Measurements from ENCODE around the gene ELMO1. TPM values are rescaled to one million over a fixed set of nuclear protein-coding genes. Genes with fewer than 3 reads are reported as not detected.

The ELMO1 gene
- 59.9 TPM for total RNA-seq

DNA sequence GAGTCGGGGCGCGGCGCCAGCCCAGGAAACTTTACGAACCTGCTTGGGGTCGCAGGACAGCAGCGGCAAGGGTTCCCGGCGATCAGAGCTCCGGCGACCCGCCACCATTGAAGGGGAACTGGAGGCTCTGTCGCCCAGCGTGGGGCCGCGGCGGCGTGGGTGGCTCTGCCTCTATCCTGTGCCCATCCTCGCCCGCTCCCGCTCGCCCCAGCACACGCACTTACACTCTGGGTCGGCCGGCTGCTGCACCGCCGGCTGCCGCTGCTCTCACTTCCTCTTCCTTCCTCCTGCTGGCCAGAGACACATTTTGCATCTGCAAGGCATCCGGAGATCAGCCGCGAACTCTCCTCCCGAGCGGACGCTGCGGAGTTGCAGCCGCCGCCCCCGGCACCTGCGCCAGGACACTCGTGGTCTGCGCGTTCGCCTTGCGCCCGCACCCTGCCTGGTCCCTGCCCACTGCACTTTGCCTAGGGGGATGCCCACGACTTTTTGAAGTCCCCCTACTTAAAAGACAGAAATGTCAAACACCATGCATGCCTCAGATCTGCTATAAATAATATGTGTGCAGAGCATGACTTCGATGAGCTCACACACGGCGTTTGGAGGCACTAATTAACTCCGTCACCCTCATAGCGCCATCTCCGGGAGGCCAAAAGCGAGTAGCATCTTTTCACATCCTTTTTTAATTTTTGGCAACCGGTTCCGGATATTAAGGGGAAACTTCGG, at the start of gene ELMO1:
Gene ELMO1, minus strand, starts transcription at position 229 of the 726 bp plus-strand sequence. CDS start 106,174 bp downstream, outside the sequence.
- DNase-seq: peak; percentile 89

GRCh38 chr7:37497576-37497975, 48.9 kb upstream of the ELMO1 start:
- DNase-seq: no peak

GRCh38 chr7:37495574-37496184, 47.0 kb upstream of the ELMO1 start:
- DNase-seq: peak; percentile 63

DNA sequence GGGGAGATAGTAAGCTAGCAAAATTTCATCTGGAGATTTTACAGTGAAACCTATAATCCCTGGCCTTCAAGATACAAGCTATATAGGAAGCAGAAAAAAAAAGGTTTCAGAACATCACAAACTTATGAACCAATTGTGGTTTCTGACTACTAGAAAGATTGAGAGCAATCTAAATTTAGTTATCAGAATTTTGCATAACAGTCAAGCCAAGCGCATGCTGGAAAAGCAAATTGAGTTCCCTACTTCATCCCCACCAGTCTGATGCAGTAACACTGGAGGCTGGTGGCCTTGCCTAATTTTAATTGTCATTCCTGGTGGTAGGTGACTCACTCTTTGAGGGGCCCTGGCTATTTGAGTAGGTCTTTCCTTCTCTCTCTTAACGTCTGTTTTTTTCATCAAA, 46.3 kb upstream of the ELMO1 start:
- DNase-seq: no peak

GRCh38 chr7:37493810-37494209, 45.1 kb upstream of the ELMO1 start:
- DNase-seq: no peak

GRCh38 chr7:37493123-37493522, 44.5 kb upstream of the ELMO1 start:
- DNase-seq: no peak

DNA sequence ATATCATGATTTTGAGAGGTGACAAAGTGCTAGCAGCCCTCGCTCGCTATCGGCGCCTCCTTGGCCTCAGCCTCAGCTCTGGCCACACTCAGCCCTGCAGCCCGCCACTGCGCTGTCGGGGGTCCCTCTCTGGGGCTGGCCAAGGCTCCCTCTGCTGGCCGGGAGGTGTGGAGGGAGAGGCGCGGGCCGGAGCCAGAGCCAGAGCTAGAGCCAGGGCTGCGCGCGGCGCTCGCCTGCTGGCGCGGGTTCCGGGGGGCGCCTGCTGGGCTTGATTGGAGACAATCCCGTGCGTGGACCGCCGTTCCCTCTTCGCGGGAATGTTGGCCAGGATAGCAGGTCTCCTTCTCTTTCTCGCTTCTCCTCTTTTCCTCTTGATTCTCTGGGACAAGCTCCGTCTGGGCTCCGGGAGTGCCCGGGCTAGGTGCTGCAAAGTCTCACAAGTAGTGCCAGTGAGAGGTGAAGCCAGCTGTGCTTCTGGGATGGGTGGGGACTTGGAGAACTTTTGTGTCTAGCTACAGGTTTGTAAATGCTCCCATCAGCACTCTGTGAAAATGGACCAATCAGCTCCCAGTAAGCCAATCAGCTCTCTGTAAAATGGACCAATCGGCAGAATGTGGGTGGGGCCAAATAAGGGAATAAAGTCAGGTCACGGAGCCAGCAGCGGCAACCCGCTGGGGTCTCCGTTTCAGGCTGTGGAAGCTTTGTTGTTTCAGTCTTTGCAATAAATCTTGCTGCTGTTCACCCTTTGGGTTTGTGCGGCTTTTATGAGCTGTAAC, 43.4 kb upstream of the ELMO1 start:
- no peak for DNase-seq

GRCh38 chr7:37489703-37490102, 41.0 kb upstream of the ELMO1 start:
- DNase-seq: no peak

GRCh38 chr7:37488163-37488764, 39.6 kb upstream of the ELMO1 start:
- no peak for DNase-seq

DNA sequence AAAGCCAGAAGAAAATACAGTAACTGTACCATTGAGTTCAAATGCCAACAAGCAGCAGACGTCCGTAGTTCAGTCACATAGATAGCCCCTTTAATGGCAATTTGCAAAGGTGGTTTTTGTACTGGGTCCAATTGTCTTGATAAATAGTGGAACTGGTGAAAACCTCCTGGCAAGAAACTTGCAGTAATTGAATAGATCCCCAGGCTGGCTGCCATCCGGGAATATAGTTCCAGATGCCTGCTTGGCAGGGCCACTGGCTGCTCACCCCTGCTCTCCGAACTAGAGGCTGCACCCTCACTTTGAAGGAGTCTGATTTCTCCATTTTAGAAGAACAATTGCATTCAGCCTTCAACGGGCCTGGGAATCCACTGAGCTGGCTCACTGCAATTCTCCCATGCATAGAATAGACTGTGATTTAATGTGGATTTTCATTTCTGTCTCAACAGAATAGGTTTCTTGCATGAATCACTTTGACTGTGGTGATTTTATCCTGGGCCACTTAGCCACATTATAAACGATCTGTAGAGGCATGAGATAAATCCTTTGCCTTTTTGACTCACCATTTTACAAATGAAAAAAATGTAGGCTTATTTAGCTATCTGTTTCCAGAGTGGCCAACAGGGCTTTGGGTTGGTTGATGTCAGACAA, 35.9 kb upstream of the ELMO1 start:
- DNase-seq: no peak

DNA sequence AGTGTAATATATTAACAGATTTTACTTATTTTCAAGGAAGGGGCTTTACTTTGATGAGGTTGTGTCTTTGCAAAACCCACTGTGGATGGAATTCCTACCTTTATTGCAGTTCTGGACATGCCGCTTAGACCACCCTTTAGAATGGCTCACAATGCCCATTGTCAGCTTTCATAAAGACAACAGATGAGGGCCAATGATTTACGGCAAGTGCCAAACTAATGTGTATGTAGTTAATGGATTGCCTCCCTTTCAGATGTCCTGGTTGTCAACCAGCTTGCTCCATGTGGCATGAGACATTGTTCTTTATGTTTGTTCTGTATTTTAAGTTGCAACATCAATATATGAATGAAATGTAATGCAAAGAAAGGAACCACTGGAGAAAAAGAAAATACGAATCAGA, 35.0 kb upstream of the ELMO1 start:
- no peak for DNase-seq

- DNase-seq: no peak
Observed at GRCh38 chr7:37482953-37483352, 34.3 kb upstream of the ELMO1 start.

GRCh38 chr7:37482505-37482904, 33.8 kb upstream of the ELMO1 start:
- no peak for DNase-seq

- DNase-seq: no peak
Observed at GRCh38 chr7:37481722-37482288, 33.1 kb upstream of the ELMO1 start.

GRCh38 chr7:37481154-37481553, 32.5 kb upstream of the ELMO1 start:
- DNase-seq: no peak

DNA sequence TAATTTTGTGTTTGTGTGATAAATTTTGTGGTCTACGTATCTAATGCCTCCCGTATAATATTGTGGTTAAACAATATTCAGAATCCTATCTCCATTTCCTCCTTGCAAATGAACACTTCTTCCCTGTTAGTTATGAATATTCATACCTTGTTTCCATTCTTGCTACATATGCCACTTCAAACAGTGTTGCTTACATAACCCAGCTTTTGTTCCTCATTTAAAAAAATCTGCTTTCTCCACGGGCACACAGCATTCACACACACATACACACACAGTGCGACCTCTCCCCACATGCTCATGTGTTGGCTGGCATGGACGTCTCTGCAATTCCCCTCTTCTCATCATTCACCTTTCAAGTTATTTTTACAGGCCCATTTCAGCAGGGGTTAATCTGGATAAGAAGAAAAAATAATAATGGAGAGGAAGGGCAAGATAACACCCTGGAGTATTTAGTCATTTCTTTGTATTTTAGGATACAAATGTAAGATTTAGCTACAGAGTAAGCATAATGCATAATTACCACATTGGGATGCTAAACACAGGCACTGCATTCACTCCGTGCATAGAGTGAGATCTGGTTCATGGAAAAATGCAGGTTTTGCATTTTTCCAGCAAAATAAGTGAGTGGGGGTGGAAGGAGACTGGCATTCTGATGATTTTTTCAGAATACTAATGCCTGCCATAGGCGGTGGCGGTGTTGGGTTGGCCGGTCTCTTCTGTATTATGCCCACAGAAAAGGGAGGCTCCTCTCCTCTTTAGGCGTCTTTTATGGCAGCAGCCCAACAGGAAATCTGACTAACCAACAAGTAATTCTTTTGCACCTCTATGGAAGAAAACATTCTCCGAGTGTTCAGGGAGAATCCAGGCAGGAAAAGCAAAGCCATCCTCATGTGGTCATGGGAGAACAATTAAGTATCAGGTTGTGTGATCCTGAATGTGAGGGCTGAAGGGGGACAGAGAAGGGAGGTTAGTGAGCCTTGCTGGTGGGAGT, 31.7 kb upstream of the ELMO1 start:
- DNase-seq: no peak

DNA sequence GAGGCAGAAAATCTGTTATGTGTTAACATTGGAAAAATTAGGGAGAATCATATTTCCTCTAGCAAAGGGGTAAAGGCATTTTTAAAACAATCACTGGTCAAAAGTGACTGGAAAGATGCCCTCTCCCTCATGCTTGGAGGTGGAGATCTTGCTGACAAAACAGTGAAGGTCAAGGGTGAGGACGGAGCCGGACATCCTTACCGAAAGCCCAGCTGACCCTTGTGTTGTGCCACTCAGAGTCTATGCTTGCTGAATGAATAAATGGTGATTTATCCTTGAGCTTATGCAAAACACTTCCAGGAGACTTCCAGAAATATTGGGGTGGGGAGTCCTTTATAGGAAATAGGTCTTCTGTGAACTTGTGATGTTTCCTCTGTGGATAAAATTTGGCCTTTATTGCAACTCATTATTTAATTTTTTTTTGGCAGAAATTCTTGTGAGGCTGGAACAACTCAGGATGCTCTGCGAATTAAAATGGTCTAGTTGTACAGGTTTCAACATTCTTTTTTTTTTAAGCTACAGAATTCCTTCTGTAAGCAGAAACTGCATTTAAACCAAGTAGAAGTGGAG, 28.3 kb upstream of the ELMO1 start:
- DNase-seq: peak; percentile 24

DNA sequence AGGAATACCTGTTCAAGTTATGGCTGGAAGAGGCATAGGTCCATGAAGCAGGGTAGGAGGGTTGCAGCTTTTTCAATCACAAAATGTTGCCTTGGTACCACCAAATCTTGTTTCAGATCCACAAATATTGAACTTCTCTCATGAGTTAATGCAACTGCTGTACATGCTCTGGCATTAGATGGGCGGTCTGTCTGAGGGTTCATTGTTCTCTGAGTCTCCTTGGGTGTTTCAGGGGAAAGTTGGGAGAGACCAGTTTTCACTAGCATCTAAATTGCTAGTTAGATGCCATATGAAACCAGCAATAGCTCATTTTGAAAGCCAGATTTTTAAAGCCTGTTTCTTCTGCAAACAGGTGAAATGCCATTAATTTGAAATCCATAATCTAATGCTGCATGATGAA, 27.8 kb upstream of the ELMO1 start:
- no peak for DNase-seq

GRCh38 chr7:37475646-37476045, 27.0 kb upstream of the ELMO1 start:
- DNase-seq: no peak

DNA sequence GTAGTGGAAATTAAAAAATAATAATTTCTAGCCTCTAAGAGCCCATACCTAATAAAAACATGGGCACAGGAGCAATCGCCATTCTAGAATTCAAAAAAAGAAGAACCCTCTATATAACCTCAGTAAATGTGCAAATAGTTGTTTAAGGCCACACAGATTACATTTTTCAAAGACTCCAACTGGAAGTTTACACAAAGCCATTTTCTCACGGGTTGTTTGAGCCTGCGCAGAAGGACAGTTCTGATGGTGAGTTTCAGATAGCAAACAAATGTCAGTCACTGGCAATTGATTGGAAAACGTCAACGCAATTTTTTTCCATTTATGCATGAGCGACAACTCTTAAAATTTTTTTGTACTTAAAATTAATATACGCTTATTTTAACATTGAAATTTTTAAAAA, 23.0 kb upstream of the ELMO1 start:
- DNase-seq: no peak

All from tongue (tissue), 2 donors.